K562 (cell line): Measurements from ENCODE around the gene ZNF420. TPM values are rescaled to one million over a fixed set of nuclear protein-coding genes. Genes with fewer than 3 reads are reported as not detected.

Experiments
- CBX2 ChIP-seq: fragments of 200-600 bp; sonication (generic); IDR thresholded peaks from one replicate; pipeline ENCODE4 v1.6.1; 2012; ENCODE audit warnings: mild to moderate bottlenecking, low read length, inconsistent platforms; ENCODE audit not compliant: insufficient read depth, poor library complexity, severe bottlenecking
- CREB3 ChIP-seq: fragments of 450-650 bp; conservative IDR thresholded peaks from 2 replicates; pipeline ENCODE4 v1.6.1; 2016; ENCODE audit warnings: missing genetic modification characterization, low read depth, mild to moderate bottlenecking, missing compliant biosample characterization, moderate library complexity
- GABPA ChIP-seq: fragments of 200-800 bp; sonication (Bioruptor generic); conservative IDR thresholded peaks from 2 replicates; pipeline ENCODE4 v1.6.1; 2016; ENCODE audit warnings: low read depth, missing genetic modification characterization, missing compliant biosample characterization
- HIVEP1 ChIP-seq: fragments of 250-450 bp; sonication (Bioruptor Pico); IDR thresholded peaks from 2 replicates; pipeline ENCODE4 v1.4.0; 2020; ENCODE audit warnings: mild to moderate bottlenecking
- HMGXB4 ChIP-seq: sonication (generic); formaldehyde crosslinking; IDR thresholded peaks from 2 replicates; pipeline ENCODE4 v1.8.1; 2023; ENCODE audit warnings: mild to moderate bottlenecking, missing genetic modification reagents
- HNRNPUL1 ChIP-seq: fragments of 200-400 bp; formaldehyde crosslinking; IDR thresholded peaks from 2 replicates; pipeline ENCODE4 v1.6.1; 2017; ENCODE audit warnings: low read length
- PHF8 ChIP-seq: fragments of 200-600 bp; sonication (generic); IDR thresholded peaks from 2 replicates; pipeline ENCODE4 v1.6.1; 2012; ENCODE audit warnings: mixed run types, mild to moderate bottlenecking, inconsistent platforms, low read length, moderate library complexity, borderline replicate concordance
- RBM17 ChIP-seq: fragments of 200-400 bp; formaldehyde crosslinking; IDR thresholded peaks from 2 replicates; pipeline ENCODE4 v1.6.1; 2017; ENCODE audit warnings: low read depth, mild to moderate bottlenecking, low read length, borderline replicate concordance
- SIN3A ChIP-seq, 2 experiments: fragments of 150-350 bp in 1 of 2; IDR thresholded peaks; 2 replicates each; pipeline ENCODE4 v1.6.1; 2011 to 2016; ENCODE audit warnings: borderline replicate concordance in 2 of 2, low read depth in 2 of 2, low read length in 2 of 2, mild to moderate bottlenecking in 2 of 2, moderate library complexity in 2 of 2; ENCODE audit not compliant: control insufficient read depth in 1 of 2
- TFAM ChIP-seq: fragments of 250-450 bp; sonication (Bioruptor Pico); conservative IDR thresholded peaks from 2 replicates; pipeline ENCODE4 v1.5.0; 2021; ENCODE audit warnings: mild to moderate bottlenecking, moderate library complexity
- ZNF511 ChIP-seq: sonication (generic); formaldehyde crosslinking; IDR thresholded peaks from 2 replicates; pipeline ENCODE4 v1.8.0; 2022; ENCODE audit warnings: mild to moderate bottlenecking, missing genetic modification reagents
- ZNF584 ChIP-seq: fragments of 200-800 bp; sonication (Bioruptor generic); IDR thresholded peaks from 2 replicates; pipeline ENCODE4 v1.6.1; 2016; ENCODE audit warnings: low read depth, mild to moderate bottlenecking, missing genetic modification characterization, missing compliant biosample characterization
- polyA plus RNA-seq, 8 experiments: library from polyadenylated mRNA; depleted of rRNA in 4 of 8; stranded (reverse) in 5 of 8; unstranded in 3 of 8; fragments of >200 nt; fragmentation: Nextera tagmentation in 2 of 8; fragmentation: Illumina TruSeq in 1 of 8; extraction: Ambion mirVana in 2 of 8; extraction: Trizol in 1 of 8; gene quantifications; 2 replicates each; pipeline versions ENCODE4 v1.2.1 to v1.2.3, GENCODE V29; 2011 to 2014; ENCODE audit warnings: inconsistent platforms in 1 of 8, missing spikeins in 1 of 8
- total RNA-seq, 7 experiments: library from RNA; depleted of rRNA in 6 of 7; stranded (reverse); fragments of >200 nt in 6 of 7; fragmentation: Illumina TruSeq in 2 of 7; extraction: Trizol in 2 of 7; gene quantifications; 2 replicates each; pipeline versions ENCODE4 v1.2.1 to v1.2.3, GENCODE V29; 2011 to 2021; ENCODE audit warnings: low replicate concordance in 1 of 7

Gene ZNF420
- total and polyA plus RNA-seq, 9 of the 15 experiments (the other 6 are each of a cell fraction or from before 2014, with no cell fraction given): 2.6 to 7.2 (median 5.1) TPM

- TF ChIP-seq CBX2 (no peak), SIN3A (IDR thresholded peaks at IDR 0.05; ENCODE audit: borderline replicate concordance in 2 of 2, control insufficient read depth in 1 of 2, low read depth in 2 of 2, low read length in 2 of 2) (no peak), HMGXB4 (CRISPR knock-in tag) (no peak), ZNF511 (CRISPR knock-in tag) (peak; percentile 38; the same call in 1 of the 2 replicates), GABPA (tag) (peak; percentile 92), PHF8 (peak; percentile 72), TFAM (no peak), CREB3 (tag) (no peak), HNRNPUL1 (no peak), ZNF584 (peak; percentile 20; the same call in 1 of the 2 replicates), HIVEP1 (CRISPR knock-in tag) (no peak), RBM17 (no peak)
Observed at GRCh38 chr19:37077934-37078716, at the start of gene ZNF420 (continued).
